GM21423 (cell line): ENCODE results near the gene SRRM5.
"Not testable (repeated sequence)": the region's sequence is repeated elsewhere in the genome, so short reads cannot be mapped to it uniquely, and the experiment has no call there.

ENCODE experiments used
- ATAC-seq: cut with Tn5 transposase; IDR thresholded peaks from one replicate; pipeline ENCODE4 v1.9.1; 2021; ENCODE audit warnings: mild to moderate bottlenecking, moderate library complexity; ENCODE audit not compliant: unreplicated experiment

SRRM5 gene

GRCh38 chr19:43589678-43590077 lies 22.2 kb upstream of the SRRM5 start:
- no peak for ATAC-seq

GRCh38 chr19:43591904-43592772 lies 19.8 kb upstream of the SRRM5 start:
- ATAC-seq = no peak

DNA sequence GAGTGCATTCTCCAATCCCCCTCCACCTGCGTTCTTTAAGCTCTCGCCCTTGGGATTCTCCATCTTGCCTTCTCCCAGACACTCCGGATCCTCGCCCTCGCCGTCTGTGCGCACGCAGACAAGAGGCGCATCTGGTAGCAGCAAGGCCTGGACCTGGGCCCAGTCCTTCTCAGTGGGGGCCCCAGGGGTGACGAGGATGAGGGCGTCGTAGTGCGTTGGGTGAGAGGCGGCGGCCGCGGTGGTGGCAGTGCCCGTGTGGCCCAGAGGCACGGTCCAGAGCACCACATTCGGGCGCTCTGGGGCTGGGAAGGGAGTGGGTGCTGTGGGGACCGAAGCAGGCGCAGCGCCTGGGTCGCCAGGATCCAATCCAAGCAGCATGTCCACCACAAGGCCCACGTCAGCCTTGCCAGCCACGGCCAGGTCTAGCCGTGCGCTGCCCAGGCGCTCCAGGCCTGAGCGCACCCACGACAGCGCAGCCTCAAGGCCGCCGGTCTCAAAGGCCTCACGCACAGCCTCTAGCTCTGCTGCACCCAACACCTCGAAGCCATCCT lies 19.0 kb upstream of the SRRM5 start:
- no peak for ATAC-seq

DNA sequence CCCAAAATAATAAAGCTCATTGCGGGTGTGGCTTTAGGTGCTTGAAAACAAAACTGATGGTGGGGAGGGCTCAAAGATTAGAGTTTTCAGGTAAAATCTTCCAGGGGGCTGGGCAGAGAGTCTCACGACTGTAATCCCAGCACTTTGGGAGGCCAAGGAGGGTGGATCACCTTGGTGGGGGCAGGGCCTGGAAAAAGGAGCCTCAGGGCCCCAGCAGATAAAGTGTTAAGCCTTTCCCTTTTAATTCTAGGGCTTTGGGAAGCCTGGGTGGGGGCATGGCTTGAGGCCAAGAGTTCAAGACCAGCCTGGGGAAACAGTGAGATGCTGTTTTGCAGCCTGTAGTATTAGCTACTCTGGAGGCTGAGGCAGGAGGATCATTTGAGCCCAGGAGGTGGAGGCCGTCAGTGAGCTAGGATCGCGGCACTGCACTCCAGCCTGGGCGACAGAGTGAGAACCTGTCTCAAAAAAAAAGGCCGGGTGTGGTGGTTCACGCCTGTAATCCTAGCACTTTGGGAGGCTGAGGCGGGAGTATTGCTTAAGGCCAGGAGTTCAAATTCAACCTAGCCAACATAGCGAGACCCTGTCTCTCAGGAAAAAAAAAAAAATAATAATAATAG lies 17.7 kb upstream of the SRRM5 start:
- no peak for ATAC-seq

DNA sequence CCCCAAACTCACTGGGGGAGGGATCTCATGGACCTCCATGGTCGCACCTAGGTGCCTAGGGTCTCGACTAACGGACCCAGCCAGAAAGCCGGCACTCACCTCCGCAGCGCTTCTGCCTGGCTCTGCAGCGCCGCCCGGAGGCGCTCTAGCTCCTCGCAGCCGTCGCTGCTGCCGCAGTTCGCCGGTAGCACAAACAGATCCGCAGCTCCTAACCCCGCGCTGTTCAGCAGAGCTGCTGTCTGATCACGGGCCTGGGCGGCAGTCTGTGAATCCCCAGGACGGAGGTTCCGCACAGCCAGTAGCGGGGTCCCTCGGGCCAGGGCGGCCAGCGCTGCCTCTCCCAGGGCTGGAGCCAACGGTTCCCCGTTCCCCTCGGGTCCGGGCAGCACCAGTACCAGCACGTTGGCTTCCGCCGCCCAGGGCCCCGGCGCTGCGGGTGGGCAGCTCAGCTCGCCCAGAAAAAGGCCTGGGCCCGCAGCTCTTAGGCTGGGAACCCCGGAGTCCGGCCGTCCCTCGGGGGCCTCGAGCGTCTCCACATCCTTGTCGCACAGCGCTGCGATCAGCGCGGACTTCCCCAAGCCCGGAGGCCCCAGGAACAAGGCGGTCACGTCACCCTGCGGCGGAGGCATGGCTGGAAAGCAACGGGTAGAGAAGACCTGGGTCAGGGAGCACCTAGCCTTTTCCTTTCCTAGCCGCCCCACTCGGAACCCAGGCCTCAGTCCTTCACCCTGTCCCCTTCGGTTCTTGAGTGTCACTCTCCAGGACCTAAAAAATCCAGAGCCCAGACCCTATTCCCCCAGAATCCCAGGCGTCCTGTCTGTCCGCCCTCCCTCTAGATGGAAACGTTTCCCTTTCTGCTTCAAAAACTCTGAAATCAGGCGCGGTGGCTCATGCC lies 16.9 kb upstream of the SRRM5 start:
- peak; percentile 27 for ATAC-seq

DNA sequence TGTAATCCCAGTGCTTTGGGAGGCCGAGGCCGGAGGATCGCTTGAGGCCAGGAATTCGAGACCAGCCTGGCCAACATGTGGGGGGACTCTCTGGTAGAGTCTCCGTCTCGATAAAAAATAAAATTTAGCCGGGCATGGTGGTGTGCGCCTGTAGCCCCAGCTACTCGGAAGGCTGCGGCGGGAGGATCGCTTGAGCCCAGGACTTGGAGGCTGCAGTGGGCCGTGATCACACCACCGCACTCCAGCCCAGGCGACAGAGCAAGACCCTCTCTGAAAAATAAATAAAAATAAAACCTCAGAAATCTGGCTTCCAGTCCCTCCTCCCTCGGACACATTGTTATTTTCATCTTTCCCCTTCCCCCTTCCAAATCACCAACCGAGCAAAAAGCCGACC lies 16.3 kb upstream of the SRRM5 start:
- peak; percentile 0 for ATAC-seq

DNA sequence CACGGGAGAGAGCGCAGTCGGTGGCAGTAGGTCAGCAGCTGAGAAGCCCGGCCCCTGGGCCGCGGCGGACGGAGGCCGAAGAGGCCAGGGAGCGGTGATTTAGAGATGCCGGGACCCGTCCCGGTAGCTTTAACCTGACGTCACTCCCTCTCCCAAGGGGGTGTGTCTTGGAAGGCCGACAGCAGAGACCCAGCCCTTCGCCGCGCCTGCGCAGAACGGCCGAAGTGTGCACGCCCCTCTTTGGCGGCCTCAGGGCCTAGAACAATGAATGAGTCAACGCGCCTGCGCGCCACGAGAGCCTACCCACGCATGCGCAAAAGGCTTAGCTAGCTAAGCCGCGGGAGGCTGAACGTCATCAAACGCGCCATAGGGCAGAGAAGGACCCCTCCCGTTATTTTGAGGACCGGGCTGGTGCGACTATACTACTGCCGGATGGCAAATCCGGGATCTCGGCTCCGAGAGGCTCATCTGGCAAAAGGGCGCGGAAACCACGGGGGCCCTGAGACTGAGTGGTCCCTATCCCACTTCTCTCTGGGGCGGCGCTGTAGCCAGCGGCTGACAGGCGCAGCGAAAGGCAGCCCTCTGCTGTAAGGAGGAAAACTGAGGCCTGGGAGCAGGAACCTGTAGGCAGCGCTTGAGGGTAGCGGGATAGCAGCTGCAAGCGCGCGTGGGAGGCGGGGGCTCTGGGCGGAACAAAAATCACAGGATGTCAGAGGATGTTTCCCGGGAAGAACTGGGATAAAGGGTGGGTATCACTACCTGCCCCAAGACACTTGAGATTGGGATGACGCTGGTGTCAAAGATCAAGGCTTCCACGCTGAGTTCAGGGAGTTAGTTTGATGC lies 15.7 kb upstream of the SRRM5 start, which contains the start of the genes IRGQ and ZNF576:
Gene IRGQ, minus strand, starts transcription at position 136 of the 843 bp plus-strand sequence. CDS start 796 bp downstream, outside the sequence.
Gene ZNF576, plus strand, starts transcription at position 597 of the 843 bp plus-strand sequence. CDS start 514 bp downstream, outside the sequence.
- peak; percentile 79 for ATAC-seq

- no peak for ATAC-seq
Measured at GRCh38 chr19:43596842-43597461, 14.9 kb upstream of the SRRM5 start.

DNA sequence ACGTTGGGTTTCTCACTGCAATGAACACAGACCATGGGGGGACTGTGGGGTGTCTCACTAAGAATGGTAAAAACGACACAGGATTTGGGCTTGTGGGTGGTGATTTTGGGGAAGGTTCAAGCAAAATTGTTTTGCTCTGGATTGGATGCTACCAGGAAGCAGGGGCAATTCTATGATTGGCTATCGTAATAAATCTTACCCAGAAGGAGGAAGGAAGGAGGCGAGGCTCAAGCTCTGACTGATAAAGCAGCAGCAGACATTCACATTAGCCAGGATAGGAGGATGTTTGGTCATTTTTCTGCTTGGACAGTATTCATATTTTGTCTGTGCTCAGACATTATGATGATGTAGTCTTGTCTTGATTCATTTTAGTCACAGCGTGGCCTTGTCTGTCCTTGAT lies 14.0 kb upstream of the SRRM5 start:
- no peak for ATAC-seq

- no peak for ATAC-seq
Measured at GRCh38 chr19:43598445-43599240, 13.2 kb upstream of the SRRM5 start.

- ATAC-seq = no peak
Measured at GRCh38 chr19:43599635-43600295, 12.1 kb upstream of the SRRM5 start.

- not testable (repeated sequence) for ATAC-seq
Measured at GRCh38 chr19:43600326-43600725, 11.6 kb upstream of the SRRM5 start.

- ATAC-seq = no peak
Measured at GRCh38 chr19:43605875-43606568, 5.9 kb upstream of the SRRM5 start.

GRCh38 chr19:43606569-43607229 lies 5.2 kb upstream of the SRRM5 start:
- no peak for ATAC-seq

GRCh38 chr19:43607238-43608205 lies 4.4 kb upstream of the SRRM5 start:
- no peak for ATAC-seq

GRCh38 chr19:43609872-43610271 lies 2.0 kb upstream of the SRRM5 start:
- ATAC-seq = no peak
